A549 (cell line): ENCODE data around the gene DNASE1L2. TPM values are rescaled to one million over a fixed set of nuclear protein-coding genes. Genes with fewer than 3 reads are reported as not detected.

Experiments
- ATAC-seq, 2 experiments: fragments of 200-7000 bp in 1 of 2; fragments of >200 bp in 1 of 2; cut with Nextera tagmentation in 1 of 2; cut with Tn5 transposase in 1 of 2; 3 replicates each; pipeline versions ENCODE4 v1.8.0 to v1.9.1; 2018 to 2020; ENCODE audit warnings: mild to moderate bottlenecking in 1 of 2, moderate library complexity in 1 of 2
- CTCF ChIA-PET: fragments of 300-600 bp; sonication (Branson Sonifier 250); formaldehyde crosslinking; extraction: SDS; loops from one replicate; lab custom pipeline; 2021; ENCODE audit warnings: antibody characterized with exemption, inconsistent platforms; lab: Yijun Ruan, JAX
- POLR2A ChIA-PET: fragments of 350-600 bp; formaldehyde crosslinking; extraction: SDS; loops from one replicate; lab custom pipeline; 2021; ENCODE audit warnings: antibody characterized with exemption, inconsistent platforms; lab: Yijun Ruan, JAX
- DNase-seq, 2 experiments: peaks; one replicate each; pipeline versions ENCODE4 v3.0.0 to v3.0.0-alpha.2; 2011 to 2016; ENCODE audit warnings: low read depth in 1 of 2, low spot score in 1 of 2
- FAIRE-seq: peaks from 2 replicates; lab custom pipeline; 2011; peaks lifted over from hg19 to GRCh38; lab: Jason Lieb, UNC
- H3K27ac ChIP-seq, 2 experiments: fragments of >200 bp; sonication (Bioruptor Twin); formaldehyde crosslinking; 3 replicates each; pipeline ENCODE4 v1.5.1; 2016 to 2017
- H3K4me1 ChIP-seq: fragments of >200 bp; sonication (Bioruptor Twin); formaldehyde crosslinking; 3 replicates; pipeline ENCODE4 v1.6.1; 2016
- H3K4me2 ChIP-seq: fragments of >200 bp; sonication (Bioruptor Twin); formaldehyde crosslinking; 3 replicates; pipeline ENCODE4 v1.6.1; 2016
- H3K4me3 ChIP-seq: fragments of >200 bp; sonication (Bioruptor Twin); formaldehyde crosslinking; 3 replicates; pipeline ENCODE4 v1.5.1; 2016
- H3K9me3 ChIP-seq: fragments of >200 bp; sonication (Bioruptor Twin); formaldehyde crosslinking; 3 replicates; pipeline ENCODE4 v1.6.1; 2016
- BHLHE40 ChIP-seq: IDR thresholded peaks from 2 replicates; pipeline ENCODE4 v1.6.1; 2012; ENCODE audit warnings: low read depth, low read length, inconsistent platforms
- CHD4 ChIP-seq: fragments of 200-600 bp; sonication (generic); IDR thresholded peaks from 2 replicates; pipeline ENCODE4 v1.6.1; 2016; ENCODE audit warnings: antibody characterized with exemption, mild to moderate bottlenecking, borderline replicate concordance
- EHF ChIP-seq: fragments of 250-450 bp; sonication (Bioruptor Pico); IDR thresholded peaks from 2 replicates; pipeline ENCODE4 v1.5.0; 2020; ENCODE audit warnings: mild to moderate bottlenecking
- EHMT2 ChIP-seq: fragments of 200-600 bp; sonication (generic); IDR thresholded peaks from 2 replicates; pipeline ENCODE4 v1.6.1; 2016; ENCODE audit warnings: antibody characterized with exemption, low read depth, mild to moderate bottlenecking, moderate library complexity
- FOSB ChIP-seq: fragments of 250-450 bp; sonication (Bioruptor Pico); IDR thresholded peaks from 2 replicates; pipeline ENCODE4 v1.5.0; 2020; ENCODE audit warnings: mild to moderate bottlenecking, moderate library complexity
- GATA3 ChIP-seq: IDR thresholded peaks from 2 replicates; pipeline ENCODE4 v1.6.1; 2012; ENCODE audit warnings: borderline replicate concordance
- HEYL ChIP-seq: fragments of 250-450 bp; sonication (Bioruptor Pico); IDR thresholded peaks from 2 replicates; pipeline ENCODE4 v1.8.0; 2021; ENCODE audit warnings: mild to moderate bottlenecking, moderate library complexity
- HOXA7 ChIP-seq: fragments of 250-450 bp; sonication (Bioruptor Pico); IDR thresholded peaks from 2 replicates; pipeline ENCODE4 v1.5.0; 2020; ENCODE audit warnings: mild to moderate bottlenecking, moderate library complexity
- NFE2L2 ChIP-seq: fragments of 150-350 bp; conservative IDR thresholded peaks from 2 replicates; pipeline ENCODE4 v1.6.1; 2014; ENCODE audit warnings: low read length
- NPAS2 ChIP-seq: fragments of 250-450 bp; sonication (Bioruptor Pico); IDR thresholded peaks from 2 replicates; pipeline ENCODE4 v1.8.0; 2022; ENCODE audit warnings: mild to moderate bottlenecking, moderate library complexity, borderline replicate concordance
- RARB ChIP-seq: fragments of 250-450 bp; sonication (Bioruptor Pico); IDR thresholded peaks from 2 replicates; pipeline ENCODE4 v1.8.0; 2021; ENCODE audit warnings: mild to moderate bottlenecking, moderate library complexity
- RFX5 ChIP-seq: fragments of 450-650 bp; IDR thresholded peaks from 2 replicates; pipeline ENCODE4 v1.7.1; 2014; ENCODE audit warnings: antibody characterized with exemption, mild to moderate bottlenecking, moderate library complexity
- SMC3 ChIP-seq: fragments of >200 bp; sonication (Bioruptor Twin); formaldehyde crosslinking; IDR thresholded peaks from 3 replicates; pipeline ENCODE4 v1.6.1; 2018; ENCODE audit warnings: inconsistent platforms
- SREBF2 ChIP-seq: fragments of 450-650 bp; IDR thresholded peaks from 2 replicates; pipeline ENCODE4 v1.6.1; 2014; ENCODE audit warnings: mild to moderate bottlenecking, moderate library complexity
- TFCP2L1 ChIP-seq: fragments of 250-450 bp; sonication (Bioruptor Pico); IDR thresholded peaks from 2 replicates; pipeline ENCODE4 v1.5.0; 2021; ENCODE audit warnings: mild to moderate bottlenecking
- TP53 ChIP-seq: fragments of 250-450 bp; sonication (Bioruptor Pico); IDR thresholded peaks from 2 replicates; pipeline ENCODE4 v1.5.0; 2021; ENCODE audit warnings: mild to moderate bottlenecking, moderate library complexity
- ZFP36 ChIP-seq: fragments of 450-650 bp; IDR thresholded peaks from 2 replicates; pipeline ENCODE4 v1.6.1; 2014; ENCODE audit warnings: borderline replicate concordance; ENCODE audit not compliant: partially characterized antibody
- ZSCAN20 ChIP-seq: fragments of 250-450 bp; sonication (Bioruptor Pico); IDR thresholded peaks from 2 replicates; pipeline ENCODE4 v1.8.0; 2022; ENCODE audit warnings: mild to moderate bottlenecking, moderate library complexity
- WGBS: methylation state at CpG from one replicate; pipeline ENCODE4 v1.1.6; 2017; ENCODE audit errors: missing lambda C conversion rate; 5-methylcytosine and 5-hydroxymethylcytosine counted together
- polyA plus RNA-seq, 4 experiments: library from polyadenylated mRNA; depleted of rRNA in 3 of 4; stranded (reverse); fragments of >200 nt; fragmentation: RNase III in 1 of 4; extraction: RNeasy Plus Mini Kit Qiagen cat#74134 plus additional on column Dnase treatment in 1 of 4; gene quantifications; 2 replicates in 3 of 4; 3 replicates in 1 of 4; pipeline ENCODE4 v1.2.3, GENCODE V29; 2011 to 2017
- TF ChIP-seq, protein P1 (sequence below): fragments of >200 bp; sonication (Bioruptor Twin); formaldehyde crosslinking; IDR thresholded peaks from 3 replicates; pipeline ENCODE4 v1.6.1; 2016
- TF ChIP-seq, protein P2 (sequence below): IDR thresholded peaks from 2 replicates; pipeline ENCODE4 v1.6.1; 2012; ENCODE audit warnings: low read depth, borderline replicate concordance
- TF ChIP-seq, protein P3 (sequence below): IDR thresholded peaks from 2 replicates; pipeline ENCODE4 v1.6.1; 2012

DNASE1L2 gene
- polyA plus RNA-seq, 2 of the 4 experiments (the other 2 are of a cell fraction), result 0.36 to 1.2 TPM

DNA sequence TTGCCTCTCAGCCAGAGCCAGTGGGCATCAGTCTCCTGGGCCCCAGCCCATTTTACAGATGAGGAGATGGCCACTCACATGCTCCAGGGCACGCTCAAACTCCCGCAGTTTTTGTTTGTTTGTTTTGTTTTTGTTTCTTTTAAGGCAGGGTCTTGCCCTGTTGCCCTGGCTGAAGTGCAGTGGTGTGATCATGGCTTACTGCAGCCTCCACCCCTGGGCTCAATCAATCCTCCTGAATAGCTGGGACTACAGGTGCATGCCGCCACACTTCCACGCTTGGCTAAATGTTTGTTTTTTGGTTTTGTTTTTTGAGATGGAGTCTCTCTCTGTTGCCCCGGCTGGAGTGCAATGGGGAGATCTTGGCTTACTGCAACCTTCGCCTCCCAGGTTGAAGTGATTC, 9.3 kb upstream of the DNASE1L2 start:
- ChIA-PET POLR2A (interaction anchor here (0.5 to 1.1 kb wide), 2 partner anchors 31 to 71 kb away, joined by 3 to 5 read pairs; partner anchors contain the start of gene TRAF7), CTCF (interaction anchor here (0.7 to 3.8 kb wide), 6 partner anchors 15 to 274 kb away, joined by 3 to 20 read pairs (median 4); partner anchors contain the start of gene ECI1)
- peaks cover 25% of the 10 kb centered on the region for H3K4me1 ChIP-seq
- peak overlapping the region in 1 of 2 experiments; percentile 32; a peak in 1 of 6 replicates for H3K27ac ChIP-seq
- TF ChIP-seq TP53 (no peak), EHF (CRISPR knock-in tag) (no peak), RARB (CRISPR knock-in tag) (no peak), TFCP2L1 (CRISPR knock-in tag) (no peak), ZFP36 (no peak), HEYL (no peak), FOSB (CRISPR knock-in tag) (no peak), RFX5 (no peak), SMC3 (no peak), ZSCAN20 (no peak), BHLHE40 (no peak), NFE2L2 (no peak)
- TF ChIP-seq, protein P1, sequence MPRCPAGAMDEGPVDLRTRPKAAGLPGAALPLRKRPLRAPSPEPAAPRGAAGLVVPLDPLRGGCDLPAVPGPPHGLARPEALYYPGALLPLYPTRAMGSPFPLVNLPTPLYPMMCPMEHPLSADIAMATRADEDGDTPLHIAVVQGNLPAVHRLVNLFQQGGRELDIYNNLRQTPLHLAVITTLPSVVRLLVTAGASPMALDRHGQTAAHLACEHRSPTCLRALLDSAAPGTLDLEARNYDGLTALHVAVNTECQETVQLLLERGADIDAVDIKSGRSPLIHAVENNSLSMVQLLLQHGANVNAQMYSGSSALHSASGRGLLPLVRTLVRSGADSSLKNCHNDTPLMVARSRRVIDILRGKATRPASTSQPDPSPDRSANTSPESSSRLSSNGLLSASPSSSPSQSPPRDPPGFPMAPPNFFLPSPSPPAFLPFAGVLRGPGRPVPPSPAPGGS, result no peak
- TF ChIP-seq, protein P2, sequence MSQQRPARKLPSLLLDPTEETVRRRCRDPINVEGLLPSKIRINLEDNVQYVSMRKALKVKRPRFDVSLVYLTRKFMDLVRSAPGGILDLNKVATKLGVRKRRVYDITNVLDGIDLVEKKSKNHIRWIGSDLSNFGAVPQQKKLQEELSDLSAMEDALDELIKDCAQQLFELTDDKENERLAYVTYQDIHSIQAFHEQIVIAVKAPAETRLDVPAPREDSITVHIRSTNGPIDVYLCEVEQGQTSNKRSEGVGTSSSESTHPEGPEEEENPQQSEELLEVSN, result no peak
- FAIRE-seq (no peak), DNase-seq (no peak), ATAC-seq (no peak)
- peak overlapping the region; percentile 50; the same call in 2 of the 3 replicates for H3K4me2 ChIP-seq
- WGBS, result 87% methylated on average over 6 of the region's 6 CpGs
- no peaks in the 10 kb centered on the region for H3K9me3 ChIP-seq
- H3K4me3 ChIP-seq, result no peak overlapping the region

DNA sequence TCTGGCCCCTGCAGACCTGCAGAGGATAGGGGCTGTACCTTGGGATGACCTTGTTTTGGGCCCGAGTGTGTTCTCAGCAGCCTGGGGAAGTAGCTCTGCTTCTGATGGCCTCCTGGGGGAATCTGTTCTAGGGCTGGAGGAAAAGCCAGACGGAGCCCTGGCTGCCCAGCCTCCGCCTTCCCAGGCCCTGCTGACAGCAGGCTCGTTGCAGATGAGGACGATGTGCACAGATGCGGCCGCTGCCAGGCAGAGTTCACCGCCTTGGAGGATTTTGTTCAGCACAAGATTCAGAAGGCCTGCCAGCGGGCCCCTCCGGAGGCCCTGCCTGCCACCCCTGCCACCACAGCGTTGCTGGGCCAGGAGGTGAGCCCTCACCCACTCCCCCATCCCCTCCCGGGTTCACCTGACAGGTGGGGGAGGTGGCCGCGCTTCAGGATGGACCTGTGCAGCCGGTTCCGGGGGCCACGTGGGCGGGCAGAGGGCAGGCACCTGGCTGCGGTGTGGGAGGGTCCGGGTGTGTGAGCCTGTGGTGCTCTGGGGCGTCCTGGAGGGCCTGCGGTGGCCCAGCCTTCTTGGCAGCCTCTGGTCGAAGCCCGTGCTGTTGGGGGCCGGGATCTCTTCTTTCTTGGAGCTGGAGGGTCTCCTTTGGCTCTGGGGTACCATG, 8.0 kb upstream of the DNASE1L2 start:
- FAIRE-seq, result no peak
- ChIA-PET CTCF (interaction anchor here (3.8 kb wide), 1 partner anchor 23 kb away, joined by 20 read pairs; the partner anchor contains the start of gene ECI1), POLR2A (no interaction called here)
- Histone ChIP-seq H3K4me1 (peaks cover 25% of the 10 kb centered on the region), H3K9me3 (no peaks in the 10 kb centered on the region), H3K4me3 (no peak overlapping the region), H3K27ac (no peak overlapping the region), H3K4me2 (no peak overlapping the region)
- ATAC-seq, result no peak
- no peak for TF ChIP-seq SMC3
- no peak for TF ChIP-seq CHD4
- TF ChIP-seq SREBF2, result no peak
- 93% methylated on average over 12 of the region's 25 CpGs for WGBS
- DNase-seq, result no peak

DNA sequence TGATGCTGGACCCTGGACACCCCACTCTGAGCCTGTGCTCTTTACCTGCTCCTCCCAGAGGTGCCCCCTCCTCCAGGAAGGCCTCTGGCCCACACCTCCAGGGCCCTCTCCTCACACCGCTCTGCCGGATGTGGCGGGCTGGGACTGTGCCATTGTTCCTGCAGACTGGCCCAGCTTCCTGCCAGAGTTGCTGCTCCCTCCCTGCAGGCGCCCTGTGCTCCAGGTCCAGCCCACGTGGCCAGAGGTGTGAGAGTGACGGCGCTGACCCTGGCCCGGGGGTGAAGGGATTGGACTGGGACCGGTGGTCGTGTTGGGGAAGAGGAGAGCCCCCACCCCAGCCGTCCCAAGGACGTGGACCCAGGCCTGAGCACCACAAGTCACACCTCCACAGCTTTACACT, 7.2 kb upstream of the DNASE1L2 start:
- no peak for ATAC-seq
- Histone ChIP-seq H3K27ac (no peak overlapping the region), H3K9me3 (no peaks in the 10 kb centered on the region), H3K4me2 (no peak overlapping the region), H3K4me1 (peaks cover 25% of the 10 kb centered on the region), H3K4me3 (no peak overlapping the region)
- WGBS, result 95% methylated on average over 11 of the region's 12 CpGs
- TF ChIP-seq EHMT2 (no peak), TP53 (no peak), HOXA7 (CRISPR knock-in tag) (no peak), GATA3 (no peak), RARB (CRISPR knock-in tag) (no peak), NPAS2 (CRISPR knock-in tag) (no peak)
- TF ChIP-seq, protein P3, sequence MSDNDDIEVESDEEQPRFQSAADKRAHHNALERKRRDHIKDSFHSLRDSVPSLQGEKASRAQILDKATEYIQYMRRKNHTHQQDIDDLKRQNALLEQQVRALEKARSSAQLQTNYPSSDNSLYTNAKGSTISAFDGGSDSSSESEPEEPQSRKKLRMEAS, result no peak
- no peak for DNase-seq
- ChIA-PET CTCF (interaction anchor here (2.3 kb wide), 1 partner anchor 34 kb away, joined by 7 read pairs; no protein-coding TSS in a partner anchor), POLR2A (no interaction called here)
- no peak for FAIRE-seq
